Common myeloid progenitor, CD34-positive (primary cell): Measurements from ENCODE around the gene HOXA2.

Experiments used
- CTCF ChIA-PET: fragments of 350-600 bp; sonication (Branson Sonifier 250); formaldehyde crosslinking; loops from one replicate; lab custom pipeline; 2021; ENCODE audit warnings: antibody characterized with exemption; lab: Charles Lee
- POLR2A ChIA-PET: fragments of 350-600 bp; sonication (Branson Sonifier 250); formaldehyde crosslinking; loops from one replicate; lab custom pipeline; 2021; ENCODE audit warnings: antibody characterized with exemption; lab: Charles Lee
- DNase-seq, 3 donors: peaks; one replicate each; pipeline versions ENCODE4 v3.0.0 to v3.0.0-alpha.2; 2013
- H3K27ac ChIP-seq, 2 experiments: 1 replicate in 1 of 2; 2 replicates in 1 of 2; pipeline ENCODE4 v1.7.0; 2013; ENCODE audit warnings: inconsistent platforms in 2 of 2, low read length in 2 of 2, mild to moderate bottlenecking in 2 of 2, low read depth in 1 of 2, moderate library complexity in 1 of 2; ENCODE audit not compliant: severe bottlenecking in 2 of 2, insufficient read depth in 1 of 2, poor library complexity in 1 of 2
- H3K27me3 ChIP-seq, 5 experiments: replicated peaks in 2 of 5; 1 replicate in 3 of 5; 2 replicates in 2 of 5; pipeline versions ENCODE4 v1.6.1 to v1.7.0; 2013; ENCODE audit warnings: low read length in 4 of 5, mild to moderate bottlenecking in 2 of 5, moderate library complexity in 2 of 5, inconsistent platforms in 1 of 5; ENCODE audit not compliant: insufficient read depth in 5 of 5, control insufficient read depth in 4 of 5
- H3K36me3 ChIP-seq, 4 experiments: 1 replicate in 2 of 4; 2 replicates in 2 of 4; pipeline versions ENCODE4 v1.6.1 to v1.7.0; 2013; ENCODE audit warnings: low read length in 3 of 4, control low read depth in 1 of 4, mild to moderate bottlenecking in 1 of 4; ENCODE audit not compliant: control insufficient read depth in 4 of 4, insufficient read depth in 4 of 4
- H3K4me1 ChIP-seq, 4 experiments: 1 replicate in 3 of 4; 2 replicates in 1 of 4; pipeline versions ENCODE4 v1.6.1 to v1.7.1; 2013; ENCODE audit warnings: low read length in 3 of 4, mild to moderate bottlenecking in 3 of 4, control low read depth in 1 of 4, inconsistent platforms in 1 of 4, moderate library complexity in 1 of 4; ENCODE audit not compliant: control insufficient read depth in 4 of 4, insufficient read depth in 4 of 4; ENCODE audit errors: control extremely low read depth in 1 of 4
- H3K4me3 ChIP-seq, 7 experiments: 1 replicate in 4 of 7; 2 replicates in 3 of 7; pipeline versions ENCODE4 v1.5.1 to v1.7.0; 2013; ENCODE audit warnings: mild to moderate bottlenecking in 7 of 7, low read length in 6 of 7, moderate library complexity in 6 of 7, inconsistent platforms in 2 of 7, low read depth in 2 of 7, control low read depth in 1 of 7; ENCODE audit not compliant: insufficient read depth in 4 of 7, control insufficient read depth in 1 of 7; ENCODE audit errors: extremely low read depth in 1 of 7
- H3K9me3 ChIP-seq, 5 experiments: 1 replicate in 4 of 5; 2 replicates in 1 of 5; pipeline versions ENCODE4 v1.6.1 to v1.7.1; 2013; ENCODE audit warnings: low read length in 4 of 5, mild to moderate bottlenecking in 2 of 5, inconsistent platforms in 1 of 5, low read depth in 1 of 5, moderate library complexity in 1 of 5; ENCODE audit not compliant: control insufficient read depth in 4 of 5, insufficient read depth in 2 of 5; ENCODE audit errors: control extremely low read depth in 1 of 5
- WGBS: methylation state at CpG from one replicate; pipeline ENCODE4 v1.1.5; 2013; ENCODE audit not compliant: insufficient coverage; 5-methylcytosine and 5-hydroxymethylcytosine counted together

HOXA2 gene

DNA sequence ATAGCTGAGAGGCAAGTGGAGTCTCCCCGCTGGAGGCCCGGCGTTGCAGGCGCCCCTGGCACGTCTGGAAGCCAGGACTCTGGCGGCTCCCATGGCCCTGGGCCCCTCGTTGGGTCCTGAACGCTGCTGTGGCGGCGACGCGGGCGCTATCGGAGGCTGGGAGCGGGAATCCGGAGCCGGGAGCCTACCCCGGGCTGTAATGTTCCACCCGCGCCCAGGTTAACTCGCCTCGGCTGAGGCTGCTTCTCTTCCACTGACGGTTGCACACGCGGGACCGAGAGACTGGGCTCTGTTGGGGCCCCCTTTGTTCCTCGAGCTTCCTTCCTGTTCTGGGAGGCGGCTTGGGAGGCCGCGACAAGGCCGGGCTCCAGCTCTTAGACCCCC is 42.3 kb upstream of the HOXA2 start:
- 44% methylated on average over 26 of the region's 31 CpGs for WGBS
- no peaks in the 10 kb centered on the region for H3K27me3 ChIP-seq
- H3K4me3 ChIP-seq, result peak overlapping the region in 4 of 7 experiments; percentile 2 to 79 (median 22)
- POLR2A ChIA-PET, result interaction anchor here (0.6 to 1.0 kb wide), 3 partner anchors 15 to 32 kb away, joined by 3 read pairs; no protein-coding TSS in a partner anchor
- H3K4me1 ChIP-seq, result peaks cover 3 to 56% (median 48%) of the 10 kb centered on the region in 4 experiments
- CTCF ChIA-PET, result interaction anchor here (0.6 to 9.1 kb wide), 11 partner anchors 8 to 475 kb away, joined by 3 to 87 read pairs (median 5); partner anchors contain the start of genes HOXA3 and HOXA4
- peaks cover 0 to 4% (median 0%) of the 10 kb centered on the region in 5 experiments for H3K9me3 ChIP-seq
- peak overlapping the region in 1 of 2 experiments; percentile 61 for H3K27ac ChIP-seq
- peaks cover 2 to 89% (median 53%) of the 10 kb centered on the region in 4 experiments for H3K36me3 ChIP-seq
- no peak for DNase-seq

DNA sequence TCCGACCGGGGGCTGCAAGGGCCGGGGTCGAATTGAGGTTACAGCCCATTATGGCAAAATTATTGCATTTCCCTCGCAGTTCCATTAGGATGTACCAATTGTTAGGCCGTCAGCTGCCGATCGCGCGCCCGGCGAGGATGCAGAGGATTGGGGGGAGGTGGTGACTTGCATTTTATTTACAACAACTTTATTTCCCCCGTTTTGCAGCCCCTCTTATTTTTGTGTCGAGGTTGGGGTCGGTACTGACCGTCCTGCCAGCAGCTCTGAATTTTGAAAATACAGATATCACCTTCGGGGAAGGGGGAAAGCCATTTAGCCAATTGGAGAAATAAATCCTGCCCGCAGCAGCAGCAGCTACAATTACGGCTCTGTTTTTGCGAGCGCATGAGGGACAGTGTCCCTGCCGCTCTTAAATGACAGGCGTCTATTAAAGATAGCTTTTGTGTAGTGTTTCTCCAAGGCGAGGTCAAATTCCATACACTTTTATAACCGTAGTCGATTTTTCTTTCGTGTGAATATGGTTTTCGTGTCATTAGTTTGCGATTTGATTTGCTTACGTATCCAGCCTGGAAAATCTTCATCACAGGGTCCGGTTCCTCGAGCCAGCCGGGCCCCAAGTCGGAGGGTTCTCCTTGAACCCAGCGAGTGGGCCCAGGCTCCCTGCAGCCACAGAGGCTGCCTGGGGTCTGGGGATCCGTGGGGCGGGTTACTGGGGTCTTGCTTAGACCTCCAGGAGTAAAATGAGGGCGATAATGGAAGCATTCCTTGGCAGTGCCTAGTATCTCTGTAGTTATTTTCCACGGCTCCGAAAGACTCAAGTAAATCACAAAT is 41.7 kb upstream of the HOXA2 start:
- Histone ChIP-seq H3K27ac (peak overlapping the region in 1 of 2 experiments; percentile 61), H3K9me3 (peaks cover 0 to 4% (median 0%) of the 10 kb centered on the region in 5 experiments), H3K4me3 (peak overlapping the region in 4 of 7 experiments; percentile 5 to 79 (median 32)), H3K4me1 (peaks cover under 1 to 52% (median 45%) of the 10 kb centered on the region in 4 experiments), H3K27me3 (no peaks in the 10 kb centered on the region), H3K36me3 (peaks cover 2 to 90% (median 57%) of the 10 kb centered on the region in 4 experiments)
- DNase-seq, result no peak
- 85% methylated on average over 32 of the region's 40 CpGs for WGBS
- ChIA-PET CTCF (interaction anchor here (0.6 to 9.1 kb wide), 17 partner anchors 8 to 1251 kb away, joined by 3 to 87 read pairs (median 4); partner anchors contain the start of genes HOXA3 and HOXA4), POLR2A (interaction anchor here (0.6 to 1.0 kb wide), 2 partner anchors 24 to 32 kb away, joined by 3 read pairs; no protein-coding TSS in a partner anchor)

DNA sequence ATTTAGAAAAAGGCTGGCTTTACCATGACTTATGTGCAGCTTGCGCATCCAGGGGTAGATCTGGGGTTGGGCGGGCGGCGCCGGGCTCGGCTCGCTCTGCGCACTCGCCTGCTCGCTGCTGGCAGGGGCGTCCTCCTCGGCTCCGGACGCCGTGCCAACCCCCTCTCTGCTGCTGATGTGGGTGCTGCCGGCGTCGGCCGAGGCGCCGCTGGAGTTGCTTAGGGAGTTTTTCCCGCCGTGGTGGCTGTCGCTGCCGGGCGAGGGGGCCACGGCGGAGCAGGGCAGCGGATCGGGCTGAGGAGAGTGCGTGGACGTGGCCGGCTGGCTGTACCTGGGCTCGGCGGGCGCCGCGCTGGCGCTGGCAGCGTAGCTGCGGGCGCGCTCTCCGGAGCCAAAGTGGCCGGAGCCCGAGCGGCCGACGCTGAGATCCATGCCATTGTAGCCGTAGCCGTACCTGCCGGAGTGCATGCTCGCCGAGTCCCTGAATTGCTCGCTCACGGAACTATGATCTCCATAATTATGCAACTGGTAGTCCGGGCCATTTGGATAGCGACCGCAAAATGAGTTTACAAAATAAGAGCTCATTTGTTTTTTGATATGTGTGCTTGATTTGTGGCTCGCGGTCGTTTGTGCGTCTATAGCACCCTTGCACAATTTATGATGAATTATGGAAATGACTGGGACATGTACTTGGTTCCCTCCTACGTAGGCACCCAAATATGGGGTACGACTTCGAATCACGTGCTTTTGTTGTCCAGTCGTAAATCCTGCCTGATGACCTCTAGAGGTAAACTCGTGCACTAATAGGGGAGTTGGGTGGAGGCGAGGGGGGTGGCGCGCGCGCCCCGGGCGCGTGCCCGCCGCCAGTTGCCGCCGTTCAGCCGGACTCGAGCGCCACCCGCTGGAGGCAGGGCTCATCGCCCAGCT is 40.8 kb upstream of the HOXA2 start, which contains the start of gene HOXA5:
Gene HOXA5, minus strand, starts transcription at position 659 of the 927 bp plus-strand sequence. Its CDS starts 74 bp downstream, at position 585.
- Histone ChIP-seq H3K4me3 (peak within 1 kb of the TSS; percentile 5 to 79 (median 46)), H3K4me1 (peaks cover 0 to 47% (median 44%) of the 10 kb centered on the region in 4 experiments), H3K27ac (peak within 1 kb of the TSS in 1 of 2 experiments; percentile 61), H3K9me3 (peaks cover 0 to 4% (median 0%) of the 10 kb centered on the region in 5 experiments), H3K27me3 (no peaks in the 10 kb centered on the region), H3K36me3 (peaks cover 2 to 89% (median 62%) of the 10 kb centered on the region in 4 experiments)
- ChIA-PET CTCF (interaction anchor here (0.6 to 9.1 kb wide), 15 partner anchors 9 to 1250 kb away, joined by 3 to 87 read pairs (median 4); partner anchors contain the start of gene HOXA3), POLR2A (interaction anchor here (0.8 kb wide), 1 partner anchor 8 kb away, joined by 3 read pairs; no protein-coding TSS in a partner anchor)
- peak; percentile 69 to 92 (median 90) for DNase-seq
- WGBS, result 82% methylated on average over 65 of the region's 86 CpGs

DNA sequence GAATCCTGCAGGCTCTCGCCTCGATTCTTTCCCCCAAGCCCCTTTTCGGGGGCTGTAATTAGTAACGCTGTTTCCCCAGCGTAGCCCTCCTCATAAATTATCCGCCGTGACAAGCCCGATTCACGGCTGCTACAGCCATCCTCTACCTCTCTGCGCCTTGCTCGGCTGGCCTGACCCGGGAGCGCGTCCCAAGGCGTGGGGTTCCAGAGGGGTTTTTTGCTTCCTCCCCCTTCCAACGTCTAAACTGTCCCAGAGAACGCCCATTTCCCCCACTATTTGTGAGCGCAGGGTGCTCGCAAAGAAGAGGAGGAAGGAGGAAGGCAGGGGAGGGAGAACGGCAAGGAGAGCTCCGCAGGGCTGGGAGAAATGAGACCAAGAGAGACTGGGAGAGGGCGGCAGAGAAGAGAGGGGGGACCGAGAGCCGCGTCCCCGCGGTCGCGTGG is 40.1 kb upstream of the HOXA2 start:
- WGBS, result 75% methylated on average over 18 of the region's 29 CpGs
- no peaks in the 10 kb centered on the region for H3K27me3 ChIP-seq
- DNase-seq, result no peak
- peaks cover 5 to 90% (median 65%) of the 10 kb centered on the region in 4 experiments for H3K36me3 ChIP-seq
- CTCF ChIA-PET, result interaction anchor here (1.0 to 9.1 kb wide), 5 partner anchors 8 to 461 kb away, joined by 3 to 87 read pairs (median 6); no protein-coding TSS in a partner anchor
- peak overlapping the region in 1 of 2 experiments; percentile 61 for H3K27ac ChIP-seq
- peaks cover 0 to 4% (median 0%) of the 10 kb centered on the region in 5 experiments for H3K9me3 ChIP-seq
- POLR2A ChIA-PET, result interaction anchor here (0.8 kb wide), 1 partner anchor 8 kb away, joined by 3 read pairs; no protein-coding TSS in a partner anchor
- H3K4me1 ChIP-seq, result peaks cover under 1 to 48% (median 45%) of the 10 kb centered on the region in 4 experiments
- peak overlapping the region in 6 of 7 experiments; percentile 33 to 56 (median 42) for H3K4me3 ChIP-seq

DNA sequence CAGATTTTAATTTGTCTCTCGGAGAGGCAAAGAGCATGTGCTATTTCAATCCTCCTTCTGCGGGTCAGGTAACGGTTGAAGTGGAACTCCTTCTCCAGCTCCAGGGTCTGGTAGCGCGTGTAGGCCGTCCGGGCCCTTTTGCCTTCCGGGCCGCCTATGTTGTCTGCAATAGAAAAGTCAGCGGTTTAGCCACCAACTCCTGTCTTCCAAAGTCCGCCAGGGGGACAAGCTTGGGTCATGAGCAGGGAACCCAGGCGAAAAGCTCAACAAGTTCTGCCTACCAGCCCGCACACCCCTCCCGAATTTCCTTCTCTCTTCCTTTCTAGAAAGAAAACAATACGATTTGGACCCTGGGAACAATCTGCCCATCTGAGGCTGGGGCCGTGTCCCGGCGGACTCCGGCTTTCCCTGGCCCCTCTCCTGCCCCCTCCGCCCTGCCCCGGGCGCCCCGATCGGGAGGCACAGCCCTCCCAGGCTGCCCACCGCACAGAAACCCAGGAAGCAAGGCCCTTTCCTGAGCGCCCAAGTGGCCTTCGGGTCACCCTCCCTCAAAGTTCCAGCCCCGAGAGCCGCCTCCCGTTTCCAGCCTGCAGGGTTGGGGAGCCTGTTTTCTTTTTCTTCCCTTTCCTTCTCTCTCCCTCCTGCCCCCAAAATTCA is 39.6 kb upstream of the HOXA2 start:
- H3K27me3 ChIP-seq, result no peaks in the 10 kb centered on the region

More for the DNA sequence above, 39.6 kb upstream of the HOXA2 start:
- Histone ChIP-seq H3K27ac (peak overlapping the region in 1 of 2 experiments; percentile 61), H3K36me3 (peaks cover 5 to 92% (median 64%) of the 10 kb centered on the region in 4 experiments), H3K9me3 (peaks cover 0 to 4% (median 0%) of the 10 kb centered on the region in 5 experiments), H3K4me3 (peak overlapping the region in 5 of 7 experiments; percentile 33 to 56 (median 46)), H3K4me1 (peaks cover 3 to 48% (median 45%) of the 10 kb centered on the region in 4 experiments)
- POLR2A ChIA-PET, result no interaction called here
- CTCF ChIA-PET, result interaction anchor here (0.9 to 2.0 kb wide), 9 partner anchors 9 to 477 kb away, joined by 3 to 7 read pairs (median 4); no protein-coding TSS in a partner anchor
- 76% methylated on average over 28 of the region's 30 CpGs for WGBS
- peak in 1 of 3 donors; percentile 56 for DNase-seq
